ENCODE measurements around the gene TRIM73.
"Not testable (repeated sequence)": the region's sequence is repeated elsewhere in the genome, so short reads cannot be mapped to it uniquely, and the experiment has no call there.

DNA sequence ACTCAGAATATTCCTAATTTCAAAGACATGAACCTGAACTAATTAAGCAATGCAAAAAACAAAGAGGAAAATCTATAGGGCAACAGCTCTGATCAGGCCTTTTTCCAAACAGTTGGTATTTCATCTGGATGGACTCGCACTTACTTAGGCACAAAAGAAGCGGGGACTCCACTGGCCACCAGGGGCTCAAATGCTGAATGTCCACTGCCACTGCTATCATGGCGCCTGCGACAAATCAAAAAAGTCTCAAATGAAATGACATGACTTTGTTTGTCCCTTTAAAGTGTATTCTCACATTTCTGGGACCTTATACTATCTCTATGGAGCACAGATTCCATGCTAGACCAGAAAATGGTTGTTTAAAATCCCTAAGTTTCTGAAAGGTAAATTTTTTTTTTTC, 43.6 kb downstream of the TRIM73 start:
- TF ChIP-seq POLR2A (IDR thresholded peaks at IDR 0.05) = not testable (repeated sequence)
- TF ChIP-seq, protein P1, sequence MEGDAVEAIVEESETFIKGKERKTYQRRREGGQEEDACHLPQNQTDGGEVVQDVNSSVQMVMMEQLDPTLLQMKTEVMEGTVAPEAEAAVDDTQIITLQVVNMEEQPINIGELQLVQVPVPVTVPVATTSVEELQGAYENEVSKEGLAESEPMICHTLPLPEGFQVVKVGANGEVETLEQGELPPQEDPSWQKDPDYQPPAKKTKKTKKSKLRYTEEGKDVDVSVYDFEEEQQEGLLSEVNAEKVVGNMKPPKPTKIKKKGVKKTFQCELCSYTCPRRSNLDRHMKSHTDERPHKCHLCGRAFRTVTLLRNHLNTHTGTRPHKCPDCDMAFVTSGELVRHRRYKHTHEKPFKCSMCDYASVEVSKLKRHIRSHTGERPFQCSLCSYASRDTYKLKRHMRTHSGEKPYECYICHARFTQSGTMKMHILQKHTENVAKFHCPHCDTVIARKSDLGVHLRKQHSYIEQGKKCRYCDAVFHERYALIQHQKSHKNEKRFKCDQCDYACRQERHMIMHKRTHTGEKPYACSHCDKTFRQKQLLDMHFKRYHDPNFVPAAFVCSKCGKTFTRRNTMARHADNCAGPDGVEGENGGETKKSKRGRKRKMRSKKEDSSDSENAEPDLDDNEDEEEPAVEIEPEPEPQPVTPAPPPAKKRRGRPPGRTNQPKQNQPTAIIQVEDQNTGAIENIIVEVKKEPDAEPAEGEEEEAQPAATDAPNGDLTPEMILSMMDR (IDR thresholded peaks at IDR 0.05) = not testable (repeated sequence)
